GM10248 (cell line): ENCODE data around the gene ARL6IP4.

Experiments used
- CTCF ChIA-PET: fragments of 300-600 bp; sonication (Branson Sonifier 250); formaldehyde crosslinking; extraction: SDS; loops from one replicate; lab custom pipeline; 2021; ENCODE audit warnings: antibody characterized with exemption; lab: Yijun Ruan, JAX
- POLR2A ChIA-PET: fragments of 350-650 bp; sonication (Branson Sonifier 250); formaldehyde crosslinking; extraction: SDS; loops from one replicate; lab custom pipeline; 2020; ENCODE audit warnings: antibody characterized with exemption; lab: Yijun Ruan, JAX
- DNase-seq: peaks from one replicate; pipeline ENCODE4 v3.0.0; 2012; ENCODE audit errors: extremely low spot score
- TF ChIP-seq, protein P1 (sequence below): IDR thresholded peaks from 2 replicates; pipeline ENCODE4 v1.5.1; 2012; ENCODE audit warnings: mild to moderate bottlenecking, low read depth; ENCODE audit errors: extremely low read depth, missing control alignments, control extremely low read depth

Gene ARL6IP4

DNA sequence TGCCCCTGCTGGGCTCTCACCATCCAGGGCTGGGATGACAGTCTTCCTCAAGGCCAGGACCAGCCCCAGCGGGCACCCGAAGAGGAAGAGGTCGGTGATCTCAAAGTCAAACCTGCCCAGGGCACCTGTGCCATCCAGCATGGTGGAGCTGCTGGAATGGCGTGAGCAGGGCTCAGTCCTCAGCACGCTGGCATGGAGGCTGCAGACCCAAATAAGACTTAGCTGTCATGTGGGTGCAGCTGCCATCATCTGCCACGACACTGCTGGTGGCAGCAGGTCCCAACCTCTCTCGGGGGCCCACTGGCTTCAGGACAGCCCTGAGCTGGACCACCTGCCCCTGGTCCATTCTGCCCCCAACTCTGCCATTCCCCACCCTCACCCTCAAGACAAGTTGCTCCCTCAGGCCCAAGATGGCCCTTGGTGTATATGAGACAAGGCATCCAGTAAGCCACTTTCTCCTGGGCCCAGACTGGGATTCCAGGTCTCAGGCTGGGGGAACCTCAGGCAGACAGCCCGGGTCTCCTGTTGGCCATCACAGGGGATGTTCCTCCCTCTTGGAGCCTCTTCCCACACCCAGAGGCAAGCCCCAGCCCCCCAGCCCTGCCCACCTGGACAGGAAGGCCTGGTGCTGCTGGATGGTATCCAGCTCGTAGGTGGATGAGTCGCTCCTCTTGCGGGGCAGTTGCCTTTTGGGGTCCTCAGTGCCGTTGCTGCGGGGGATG, 14.5 kb downstream of the ARL6IP4 start:
- CTCF ChIA-PET: interaction anchor here (1.1 kb wide), 1 partner anchor 243 kb away, joined by 4 read pairs; no protein-coding TSS in a partner anchor
- DNase-seq: no peak
- POLR2A ChIA-PET: no interaction called here
- TF ChIP-seq, protein P1, sequence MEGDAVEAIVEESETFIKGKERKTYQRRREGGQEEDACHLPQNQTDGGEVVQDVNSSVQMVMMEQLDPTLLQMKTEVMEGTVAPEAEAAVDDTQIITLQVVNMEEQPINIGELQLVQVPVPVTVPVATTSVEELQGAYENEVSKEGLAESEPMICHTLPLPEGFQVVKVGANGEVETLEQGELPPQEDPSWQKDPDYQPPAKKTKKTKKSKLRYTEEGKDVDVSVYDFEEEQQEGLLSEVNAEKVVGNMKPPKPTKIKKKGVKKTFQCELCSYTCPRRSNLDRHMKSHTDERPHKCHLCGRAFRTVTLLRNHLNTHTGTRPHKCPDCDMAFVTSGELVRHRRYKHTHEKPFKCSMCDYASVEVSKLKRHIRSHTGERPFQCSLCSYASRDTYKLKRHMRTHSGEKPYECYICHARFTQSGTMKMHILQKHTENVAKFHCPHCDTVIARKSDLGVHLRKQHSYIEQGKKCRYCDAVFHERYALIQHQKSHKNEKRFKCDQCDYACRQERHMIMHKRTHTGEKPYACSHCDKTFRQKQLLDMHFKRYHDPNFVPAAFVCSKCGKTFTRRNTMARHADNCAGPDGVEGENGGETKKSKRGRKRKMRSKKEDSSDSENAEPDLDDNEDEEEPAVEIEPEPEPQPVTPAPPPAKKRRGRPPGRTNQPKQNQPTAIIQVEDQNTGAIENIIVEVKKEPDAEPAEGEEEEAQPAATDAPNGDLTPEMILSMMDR: no peak

DNA sequence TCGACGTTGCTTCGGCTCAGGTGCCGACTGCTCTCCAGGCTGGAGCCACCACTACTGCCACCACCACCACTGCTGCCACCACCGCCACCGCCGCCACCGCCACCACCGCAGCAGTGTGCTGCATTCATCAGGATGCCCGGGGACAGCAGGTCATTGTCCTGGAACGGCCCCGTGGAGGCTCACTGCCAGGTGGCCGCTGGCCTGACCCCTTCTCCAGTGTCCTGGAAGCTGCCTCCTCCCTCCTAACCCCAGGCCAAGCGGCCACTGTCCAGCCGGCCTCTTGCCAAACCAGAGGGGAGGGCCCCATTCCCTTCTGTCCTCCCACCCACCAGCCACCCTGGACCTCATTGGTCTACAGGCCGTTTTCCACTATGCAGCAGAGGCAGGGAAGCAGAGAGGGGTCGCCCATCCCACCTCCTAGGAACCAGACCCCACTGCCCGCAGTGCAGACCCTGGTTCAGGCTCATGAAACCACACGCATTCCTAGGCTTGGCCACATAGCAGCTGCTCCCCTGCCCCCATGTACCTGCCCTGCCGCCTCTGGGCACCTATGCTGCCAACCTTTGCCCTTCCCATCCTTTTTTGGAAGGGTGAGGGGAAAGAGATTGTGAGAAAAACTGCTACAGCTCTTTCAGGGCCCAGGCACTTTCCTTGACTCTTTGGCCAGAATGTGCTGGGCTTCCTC, 15.2 kb downstream of the ARL6IP4 start:
- ChIA-PET CTCF (interaction anchor here (1.1 to 1.2 kb wide), 2 partner anchors 10 to 242 kb away, joined by 3 to 4 read pairs; no protein-coding TSS in a partner anchor), POLR2A (no interaction called here)
- TF ChIP-seq, protein P1: no peak
- DNase-seq: no peak

DNA sequence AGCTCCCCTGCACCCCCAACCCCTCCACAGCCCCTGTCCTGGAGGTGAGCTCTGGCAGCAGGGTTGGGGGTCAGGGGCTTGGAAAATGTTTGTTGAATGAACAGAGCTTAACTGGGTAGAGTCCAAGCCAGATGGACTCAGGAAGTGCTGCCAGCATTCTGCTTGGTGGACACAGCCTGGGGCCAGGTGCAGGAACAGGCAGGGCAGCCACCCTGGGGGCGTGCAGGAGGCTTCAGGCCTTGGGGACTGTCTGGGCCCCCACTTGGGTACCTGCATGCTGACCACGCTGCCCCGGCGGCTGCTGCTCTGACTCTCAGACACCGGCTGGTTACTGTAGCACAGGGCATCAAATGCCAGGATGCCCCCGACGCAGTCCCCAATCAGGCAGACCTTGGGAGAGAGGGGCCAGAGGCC, 15.7 kb downstream of the ARL6IP4 start:
- CTCF ChIA-PET: interaction anchor here (1.2 kb wide), 1 partner anchor 10 kb away, joined by 3 read pairs; no protein-coding TSS in a partner anchor
- no peak for DNase-seq
- TF ChIP-seq, protein P1: no peak
- POLR2A ChIA-PET: no interaction called here

DNA sequence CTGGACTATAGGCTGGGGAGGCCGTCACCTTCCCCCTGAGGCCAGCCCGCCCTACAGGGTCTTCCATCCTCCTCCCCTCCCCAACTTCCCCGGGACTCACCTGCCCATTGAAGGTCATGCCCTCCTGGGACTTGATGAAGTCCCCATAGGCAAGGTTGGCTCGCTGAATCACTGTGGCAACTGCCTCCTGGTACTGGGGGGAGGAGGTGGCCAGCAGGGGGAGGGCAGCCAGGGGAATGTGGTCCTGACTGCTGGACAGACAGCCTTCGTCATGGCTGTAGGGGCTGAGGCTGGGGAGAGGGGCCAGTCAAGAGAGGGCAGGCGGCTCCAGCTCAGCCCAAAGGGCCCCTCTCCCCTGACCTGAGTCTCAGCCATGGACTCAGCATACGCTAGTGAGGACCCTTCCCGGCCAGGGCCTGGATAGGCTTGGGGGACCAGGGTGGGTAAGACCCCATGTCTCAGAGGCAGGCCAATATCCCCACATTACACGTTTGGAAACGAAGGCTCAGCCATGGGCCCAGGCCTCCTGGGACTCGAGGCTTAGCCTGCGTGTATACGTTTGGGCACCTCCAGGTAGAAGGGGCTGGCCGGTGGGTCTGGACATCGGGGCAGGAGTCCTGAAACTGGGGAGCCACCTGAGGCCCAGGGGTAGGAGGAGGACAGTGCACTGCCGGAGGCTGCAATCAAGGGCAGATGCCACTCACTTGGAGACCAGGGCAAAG, 16.3 kb downstream of the ARL6IP4 start:
- TF ChIP-seq, protein P1: no peak
- ChIA-PET POLR2A (no interaction called here), CTCF (interaction anchor here (1.2 kb wide), 1 partner anchor 9 kb away, joined by 3 read pairs; no protein-coding TSS in a partner anchor)
- no peak for DNase-seq

DNA sequence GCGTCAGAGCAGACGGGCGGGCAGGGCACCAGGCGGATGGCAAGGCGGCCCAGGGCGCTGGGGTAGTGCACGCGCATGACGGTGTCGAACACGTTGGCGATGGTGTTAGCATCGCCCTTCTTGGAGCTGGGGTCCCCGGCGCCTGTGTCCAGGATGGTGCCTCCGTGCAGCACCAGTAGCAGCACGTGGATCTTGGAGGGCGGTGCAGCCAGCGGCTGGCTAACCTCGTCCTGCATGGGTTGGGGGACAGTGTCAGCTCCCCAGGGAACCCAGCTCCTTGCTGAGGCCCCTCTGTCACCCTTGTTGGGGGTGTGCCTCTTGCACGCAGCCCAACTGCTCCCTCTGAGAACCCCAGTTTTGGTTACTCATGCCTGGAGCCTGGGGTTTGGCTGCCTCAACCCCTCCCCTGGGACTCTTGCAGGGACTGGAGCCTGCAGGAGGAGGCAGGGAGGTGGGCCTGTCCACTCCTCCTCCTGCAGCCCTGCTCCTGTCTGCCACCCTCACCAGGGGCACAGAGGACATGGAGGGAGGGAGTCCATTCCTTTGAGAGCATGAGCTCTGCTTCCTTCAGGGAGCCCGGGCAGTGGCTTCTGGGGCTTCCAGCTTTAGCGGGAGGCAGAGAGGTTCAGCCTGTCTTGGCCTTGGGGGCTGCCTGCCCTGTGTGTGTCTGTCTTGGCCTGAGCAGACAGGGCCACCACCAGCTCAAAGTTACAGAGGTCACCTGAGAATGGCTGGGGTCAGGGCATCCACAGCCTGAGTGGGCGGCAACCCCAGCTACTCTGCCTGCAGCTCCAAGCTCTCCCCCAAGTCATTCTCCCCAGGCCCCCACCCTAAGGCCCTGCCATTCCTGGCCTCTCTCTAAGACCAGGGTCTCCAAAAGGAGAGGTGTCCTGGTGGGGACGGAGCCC, 17.1 kb downstream of the ARL6IP4 start:
- POLR2A ChIA-PET: no interaction called here
- CTCF ChIA-PET: interaction anchor here (0.9 to 1.0 kb wide), 2 partner anchors 8 to 10 kb away, joined by 3 to 4 read pairs; no protein-coding TSS in a partner anchor
- TF ChIP-seq, protein P1: no peak
- no peak for DNase-seq
